ENCODE results near the gene DNAJC5G.
A peak's percentile ranks its signal among the peaks of the same experiment; 100 is the strongest.

Gene DNAJC5G

GRCh38 chr2:27236136-27236535 is 39.1 kb upstream of the DNAJC5G start:
- H3K4me1 Mint-ChIP-seq, result no peaks in the 10 kb centered on the region
- H3K9me3 Mint-ChIP-seq, result no peaks in the 10 kb centered on the region
- DNase-seq, result no peak
- TF ChIP-seq CTCF (IDR thresholded peaks at IDR 0.05), result no peak
- H3K27me3 Mint-ChIP-seq (ENCODE audit: low read depth, poor library complexity), result no peaks in the 10 kb centered on the region
- H3K4me3 Mint-ChIP-seq, result no peak overlapping the region
- no peak overlapping the region for H3K27ac Mint-ChIP-seq
- H3K36me3 Mint-ChIP-seq (ENCODE audit: low read depth), result peaks cover 82% of the 10 kb centered on the region

GRCh38 chr2:27236626-27237025 is 38.6 kb upstream of the DNAJC5G start:
- Mint-ChIP-seq H3K9me3 (no peaks in the 10 kb centered on the region), H3K4me3 (no peak overlapping the region), H3K27ac (no peak overlapping the region), H3K27me3 (ENCODE audit: low read depth, poor library complexity) (no peaks in the 10 kb centered on the region), H3K4me1 (no peaks in the 10 kb centered on the region), H3K36me3 (ENCODE audit: low read depth) (peaks cover 82% of the 10 kb centered on the region)
- DNase-seq, result no peak
- no peak for TF ChIP-seq CTCF (IDR thresholded peaks at IDR 0.05)

GRCh38 chr2:27237341-27237945 is 37.8 kb upstream of the DNAJC5G start:
- H3K36me3 Mint-ChIP-seq (ENCODE audit: low read depth), result peaks cover 79% of the 10 kb centered on the region
- H3K9me3 Mint-ChIP-seq, result no peaks in the 10 kb centered on the region
- H3K4me3 Mint-ChIP-seq, result no peak overlapping the region
- H3K27ac Mint-ChIP-seq, result no peak overlapping the region
- no peak for DNase-seq
- H3K4me1 Mint-ChIP-seq, result no peaks in the 10 kb centered on the region
- TF ChIP-seq CTCF (IDR thresholded peaks at IDR 0.05), result no peak
- H3K27me3 Mint-ChIP-seq (ENCODE audit: low read depth, poor library complexity), result no peaks in the 10 kb centered on the region

- H3K36me3 Mint-ChIP-seq (ENCODE audit: low read depth), result peaks cover 67% of the 10 kb centered on the region
- no peak for TF ChIP-seq CTCF (IDR thresholded peaks at IDR 0.05)
- H3K9me3 Mint-ChIP-seq, result no peaks in the 10 kb centered on the region
- no peak overlapping the region for H3K4me3 Mint-ChIP-seq
- no peak overlapping the region for H3K27ac Mint-ChIP-seq
- DNase-seq, result no peak
- no peaks in the 10 kb centered on the region for H3K4me1 Mint-ChIP-seq
- H3K27me3 Mint-ChIP-seq (ENCODE audit: low read depth, poor library complexity), result no peaks in the 10 kb centered on the region
These were observed 36.3 kb upstream of the DNAJC5G start for GRCh38 chr2:27238976-27239375.

GRCh38 chr2:27240406-27240805 is 34.8 kb upstream of the DNAJC5G start:
- no peaks in the 10 kb centered on the region for H3K9me3 Mint-ChIP-seq
- H3K4me3 Mint-ChIP-seq, result no peak overlapping the region
- no peak for TF ChIP-seq CTCF (IDR thresholded peaks at IDR 0.05)
- H3K36me3 Mint-ChIP-seq (ENCODE audit: low read depth), result peaks cover 61% of the 10 kb centered on the region
- no peaks in the 10 kb centered on the region for H3K27me3 Mint-ChIP-seq (ENCODE audit: low read depth, poor library complexity)
- H3K27ac Mint-ChIP-seq, result peak overlapping the region; percentile 84
- no peak for DNase-seq
- H3K4me1 Mint-ChIP-seq, result no peaks in the 10 kb centered on the region

Measured in nephron progenitor cell (in vitro differentiated cells).